Trophoblast cell (in vitro differentiated cells and primary cell): ENCODE measurements around the gene MS4A6A.
"Not testable (repeated sequence)": the region's sequence is repeated elsewhere in the genome, so short reads cannot be mapped to it uniquely, and the experiment has no call there.

Experiments
- DNase-seq, 2 donors: peaks; one replicate each; pipeline ENCODE4 v3.0.0-alpha.2; 2016
- H2AFZ ChIP-seq: 2 replicates; pipeline ENCODE4 v1.6.1; 2013; ENCODE audit warnings: low read length, moderate library complexity, mild to moderate bottlenecking; ENCODE audit not compliant: insufficient read depth, poor library complexity
- H2AK5ac ChIP-seq: 2 replicates; pipeline ENCODE4 v1.6.1; 2013; ENCODE audit warnings: mild to moderate bottlenecking, low read length
- H2BK120ac ChIP-seq: 2 replicates; pipeline ENCODE4 v1.6.1; 2013; ENCODE audit warnings: low read length, mild to moderate bottlenecking, moderate library complexity; ENCODE audit not compliant: insufficient read depth, poor library complexity
- H2BK12ac ChIP-seq: 2 replicates; pipeline ENCODE4 v1.6.1; 2013; ENCODE audit warnings: mild to moderate bottlenecking, low read length, moderate library complexity
- H2BK5ac ChIP-seq: 2 replicates; pipeline ENCODE4 v1.6.1; 2013; ENCODE audit warnings: low read length, low read depth, moderate library complexity, mild to moderate bottlenecking; ENCODE audit not compliant: poor library complexity
- H3K14ac ChIP-seq: 2 replicates; pipeline ENCODE4 v1.6.1; 2013; ENCODE audit warnings: mild to moderate bottlenecking, low read length
- H3K18ac ChIP-seq: 2 replicates; pipeline ENCODE4 v1.6.1; 2013; ENCODE audit warnings: mild to moderate bottlenecking, low read length
- H3K23ac ChIP-seq: 2 replicates; pipeline ENCODE4 v1.6.1; 2013; ENCODE audit warnings: low read length
- H3K27ac ChIP-seq: 2 replicates; pipeline ENCODE4 v1.5.1; 2013; ENCODE audit warnings: low read depth, mild to moderate bottlenecking, inconsistent platforms, low read length, moderate library complexity
- H3K27me3 ChIP-seq: 2 replicates; pipeline ENCODE4 v1.6.1; 2013; ENCODE audit warnings: inconsistent platforms, mild to moderate bottlenecking, low read length, moderate library complexity; ENCODE audit not compliant: insufficient read depth
- H3K36me3 ChIP-seq, 2 experiments: 1 replicate in 1 of 2; 2 replicates in 1 of 2; pipeline ENCODE4 v1.6.1; 2013; ENCODE audit warnings: low read length in 2 of 2, mild to moderate bottlenecking in 2 of 2, moderate library complexity in 1 of 2; ENCODE audit not compliant: insufficient read depth in 2 of 2, control insufficient read depth in 1 of 2
- H3K4ac ChIP-seq: 2 replicates; pipeline ENCODE4 v1.6.1; 2013; ENCODE audit warnings: low read depth, mild to moderate bottlenecking, low read length, moderate library complexity
- H3K4me1 ChIP-seq, 2 experiments: 1 replicate in 1 of 2; 2 replicates in 1 of 2; pipeline ENCODE4 v1.6.1; 2013; ENCODE audit warnings: low read length in 2 of 2, mild to moderate bottlenecking in 2 of 2, moderate library complexity in 1 of 2; ENCODE audit not compliant: insufficient read depth in 2 of 2, control insufficient read depth in 1 of 2
- H3K4me2 ChIP-seq: 2 replicates; pipeline ENCODE4 v1.6.1; 2013; ENCODE audit warnings: inconsistent platforms, mild to moderate bottlenecking, low read length, moderate library complexity
- H3K4me3 ChIP-seq: 2 replicates; pipeline ENCODE4 v1.5.1; 2013; ENCODE audit warnings: mild to moderate bottlenecking, low read depth, low read length, inconsistent platforms
- H3K79me1 ChIP-seq: one replicate; pipeline ENCODE4 v1.6.1; 2013; ENCODE audit warnings: low read length
- H3K79me2 ChIP-seq: 2 replicates; pipeline ENCODE4 v1.6.1; 2013; ENCODE audit warnings: low read length, mild to moderate bottlenecking; ENCODE audit not compliant: control insufficient read depth, insufficient read depth, poor library complexity
- H3K9ac ChIP-seq: 2 replicates; pipeline ENCODE4 v1.6.1; 2013; ENCODE audit warnings: mild to moderate bottlenecking, low read length
- H3K9me3 ChIP-seq: 2 replicates; pipeline ENCODE4 v1.6.1; 2013; ENCODE audit warnings: low read depth, mild to moderate bottlenecking, control low read depth, inconsistent platforms, low read length; ENCODE audit not compliant: insufficient read depth
- H4K12ac ChIP-seq: 2 replicates; pipeline ENCODE4 v1.6.1; 2013; ENCODE audit warnings: low read depth, mild to moderate bottlenecking, low read length, moderate library complexity
- H4K8ac ChIP-seq: 2 replicates; pipeline ENCODE4 v1.6.1; 2013; ENCODE audit warnings: low read depth, mild to moderate bottlenecking, low read length, moderate library complexity
- H4K91ac ChIP-seq: one replicate; pipeline ENCODE4 v1.6.1; 2013; ENCODE audit warnings: low read depth, mild to moderate bottlenecking, low read length, moderate library complexity
- WGBS: extraction: QIAGEN DNeasy Blood & Tissue Kit; methylation state at CpG from one replicate; pipeline ENCODE4 v1.1.7; 2013; ENCODE audit warnings: missing lambda C conversion rate; ENCODE audit not compliant: insufficient read length, insufficient coverage; ENCODE audit errors: extremely low coverage; 5-methylcytosine and 5-hydroxymethylcytosine counted together

MS4A6A gene

DNA sequence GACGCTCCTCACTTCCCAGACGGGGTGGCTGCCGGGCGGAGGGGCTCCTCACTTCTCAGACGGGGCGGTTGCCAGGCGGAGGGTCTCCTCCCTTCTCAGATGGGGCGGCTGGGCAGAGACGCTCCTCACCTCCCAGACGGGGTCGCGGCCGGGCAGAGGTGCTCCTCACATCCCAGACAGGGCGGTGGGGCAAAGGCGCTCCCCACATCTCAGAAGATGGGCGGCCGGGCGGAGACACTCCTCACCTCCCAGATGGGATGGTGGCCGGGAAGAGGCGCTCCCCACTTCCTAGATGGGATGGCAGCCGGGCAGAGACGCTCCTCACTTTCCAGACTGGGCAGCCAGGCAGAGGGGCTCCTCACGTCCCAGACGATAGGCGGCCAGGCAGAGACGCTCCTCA is 18.5 kb upstream of the MS4A6A start:
- H3K79me2 ChIP-seq, H3K27me3 ChIP-seq, H3K4ac ChIP-seq, H3K4me3 ChIP-seq, H4K12ac ChIP-seq, H4K8ac ChIP-seq, H3K9me3 ChIP-seq, H3K36me3 ChIP-seq, H4K91ac ChIP-seq, H3K4me2 ChIP-seq, H2BK5ac ChIP-seq, H2BK12ac ChIP-seq, H2AFZ ChIP-seq, DNase-seq, H2BK120ac ChIP-seq, H2AK5ac ChIP-seq, H3K27ac ChIP-seq, H3K9ac ChIP-seq, H3K79me1 ChIP-seq, H3K18ac ChIP-seq, H3K23ac ChIP-seq, H3K4me1 ChIP-seq, H3K14ac ChIP-seq: not testable (repeated sequence)
- no CpG with 5 or more reads among the region's 26 CpGs for WGBS

DNA sequence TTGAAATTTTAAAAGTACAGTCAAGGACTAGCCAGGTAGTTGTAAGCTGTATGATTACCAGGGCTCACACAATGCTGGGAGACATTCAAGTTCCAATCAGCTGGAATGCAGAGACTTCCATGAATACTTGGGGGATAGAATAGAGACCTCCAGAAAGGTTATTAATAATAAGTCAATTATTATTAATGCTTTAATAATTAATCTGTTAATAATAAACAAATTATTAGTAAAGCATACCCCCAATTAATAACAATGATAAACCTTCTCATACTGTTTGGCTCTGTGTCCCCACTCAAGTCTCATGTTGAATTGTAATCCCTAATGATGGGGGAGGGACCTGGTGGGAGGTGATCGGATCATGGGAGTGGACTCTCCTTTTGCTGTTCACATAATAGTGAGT is 14.6 kb upstream of the MS4A6A start:
- no peaks in the 10 kb centered on the region for H3K79me2 ChIP-seq
- H4K12ac ChIP-seq = no peak overlapping the region
- H3K79me1 ChIP-seq = no peaks in the 10 kb centered on the region
- no peak for DNase-seq
- H2BK12ac ChIP-seq = no peak overlapping the region
- H3K4me3 ChIP-seq = no peak overlapping the region
- no peak overlapping the region for H3K23ac ChIP-seq
- no peaks in the 10 kb centered on the region for H3K9me3 ChIP-seq
- H3K27ac ChIP-seq = no peak overlapping the region
- WGBS = no CpG with 5 or more reads among the region's 1 CpG
- no peak overlapping the region for H2AFZ ChIP-seq
- H3K4me2 ChIP-seq = no peak overlapping the region
- H2BK5ac ChIP-seq = no peak overlapping the region
- no peak overlapping the region for H2BK120ac ChIP-seq
- H4K91ac ChIP-seq = no peak overlapping the region
- no peak overlapping the region for H3K9ac ChIP-seq
- H3K4me1 ChIP-seq = no peaks in the 10 kb centered on the region
- H3K18ac ChIP-seq = no peak overlapping the region
- no peak overlapping the region for H3K4ac ChIP-seq
- no peak overlapping the region for H2AK5ac ChIP-seq
- H3K27me3 ChIP-seq = no peaks in the 10 kb centered on the region
- no peak overlapping the region for H3K14ac ChIP-seq
- H3K36me3 ChIP-seq = no peaks in the 10 kb centered on the region
- H4K8ac ChIP-seq = no peak overlapping the region

DNA sequence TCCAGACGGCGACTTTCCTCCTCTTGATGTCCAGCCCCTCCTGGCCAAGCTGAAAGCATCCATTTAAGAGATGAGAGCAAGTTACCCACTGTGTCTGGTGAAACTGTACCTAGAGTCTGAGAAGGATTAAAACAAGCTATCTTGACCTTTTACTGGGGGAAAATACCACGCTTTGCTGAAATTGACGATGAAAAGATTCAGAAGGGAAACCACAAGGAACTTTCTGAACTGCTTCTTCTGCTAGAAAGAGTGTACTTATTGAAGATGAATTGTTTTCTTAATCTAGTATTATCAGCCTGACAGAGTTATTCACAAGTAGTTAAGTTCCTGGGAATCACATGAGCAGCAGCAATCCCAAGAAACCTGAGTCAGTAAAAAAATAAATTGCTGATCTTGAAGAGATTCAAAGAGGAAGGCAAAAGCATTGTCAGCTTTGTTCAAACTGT is 13.1 kb upstream of the MS4A6A start:
- H3K27me3 ChIP-seq = no peaks in the 10 kb centered on the region
- no peak overlapping the region for H2AFZ ChIP-seq
- no peak for DNase-seq
- no peaks in the 10 kb centered on the region for H3K36me3 ChIP-seq
- H2BK120ac ChIP-seq = no peak overlapping the region
- no peak overlapping the region for H2BK5ac ChIP-seq
- H4K8ac ChIP-seq = no peak overlapping the region
- no CpG with 5 or more reads among the region's 4 CpGs for WGBS
- H2BK12ac ChIP-seq = no peak overlapping the region
- H3K79me2 ChIP-seq = no peaks in the 10 kb centered on the region
- no peak overlapping the region for H3K4me3 ChIP-seq
- no peak overlapping the region for H3K4ac ChIP-seq
- no peak overlapping the region for H4K91ac ChIP-seq
- H3K14ac ChIP-seq = no peak overlapping the region
- no peaks in the 10 kb centered on the region for H3K79me1 ChIP-seq
- H4K12ac ChIP-seq = no peak overlapping the region
- H3K23ac ChIP-seq = no peak overlapping the region
- H3K4me1 ChIP-seq = no peaks in the 10 kb centered on the region
- H3K4me2 ChIP-seq = no peak overlapping the region
- H3K9me3 ChIP-seq = no peaks in the 10 kb centered on the region
- no peak overlapping the region for H3K18ac ChIP-seq
- no peak overlapping the region for H2AK5ac ChIP-seq
- no peak overlapping the region for H3K9ac ChIP-seq
- H3K27ac ChIP-seq = no peak overlapping the region

DNA sequence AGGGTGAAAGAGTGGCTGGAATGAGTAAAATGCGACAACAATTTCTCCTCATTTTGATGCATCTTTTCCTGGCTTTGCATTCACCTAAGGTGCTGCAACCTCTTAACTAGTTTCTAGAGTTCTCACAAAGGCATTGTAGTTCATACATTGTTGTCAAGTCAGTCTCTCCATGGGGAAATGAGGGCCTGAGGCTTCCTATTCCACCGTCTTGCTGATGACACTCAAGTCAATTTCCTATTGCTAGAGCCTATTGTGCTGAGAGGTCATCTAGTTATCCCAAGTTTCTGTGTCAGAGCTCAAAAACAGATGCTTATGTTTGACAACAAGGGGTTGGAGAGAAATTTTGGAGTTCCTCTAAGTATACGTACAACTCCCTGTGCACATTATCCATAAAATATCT is 11.6 kb upstream of the MS4A6A start:
- Histone ChIP-seq H3K79me2 (no peaks in the 10 kb centered on the region), H3K79me1 (no peaks in the 10 kb centered on the region), H2AFZ (no peak overlapping the region), H3K4me3 (no peak overlapping the region), H3K27me3 (no peaks in the 10 kb centered on the region), H3K4me1 (no peaks in the 10 kb centered on the region), H2BK5ac (no peak overlapping the region), H3K4ac (no peak overlapping the region), H2BK12ac (no peak overlapping the region), H2AK5ac (no peak overlapping the region), H3K18ac (no peak overlapping the region), H3K9me3 (no peaks in the 10 kb centered on the region), H3K14ac (no peak overlapping the region), H2BK120ac (no peak overlapping the region), H4K91ac (no peak overlapping the region), H3K9ac (no peak overlapping the region), H3K36me3 (no peaks in the 10 kb centered on the region), H4K8ac (no peak overlapping the region), H3K23ac (no peak overlapping the region), H3K27ac (no peak overlapping the region), H4K12ac (no peak overlapping the region), H3K4me2 (no peak overlapping the region)
- DNase-seq = no peak
- no CpG with 5 or more reads among the region's 3 CpGs for WGBS
